ENCODE results near the gene RPH3AL.

Gene RPH3AL

GRCh38 chr17:298791-299450 lies 53.7 kb downstream of the RPH3AL start:
- DNase-seq, result no peak

- DNase-seq, result no peak
Measured at GRCh38 chr17:297758-298157, 54.8 kb downstream of the RPH3AL start.

DNA sequence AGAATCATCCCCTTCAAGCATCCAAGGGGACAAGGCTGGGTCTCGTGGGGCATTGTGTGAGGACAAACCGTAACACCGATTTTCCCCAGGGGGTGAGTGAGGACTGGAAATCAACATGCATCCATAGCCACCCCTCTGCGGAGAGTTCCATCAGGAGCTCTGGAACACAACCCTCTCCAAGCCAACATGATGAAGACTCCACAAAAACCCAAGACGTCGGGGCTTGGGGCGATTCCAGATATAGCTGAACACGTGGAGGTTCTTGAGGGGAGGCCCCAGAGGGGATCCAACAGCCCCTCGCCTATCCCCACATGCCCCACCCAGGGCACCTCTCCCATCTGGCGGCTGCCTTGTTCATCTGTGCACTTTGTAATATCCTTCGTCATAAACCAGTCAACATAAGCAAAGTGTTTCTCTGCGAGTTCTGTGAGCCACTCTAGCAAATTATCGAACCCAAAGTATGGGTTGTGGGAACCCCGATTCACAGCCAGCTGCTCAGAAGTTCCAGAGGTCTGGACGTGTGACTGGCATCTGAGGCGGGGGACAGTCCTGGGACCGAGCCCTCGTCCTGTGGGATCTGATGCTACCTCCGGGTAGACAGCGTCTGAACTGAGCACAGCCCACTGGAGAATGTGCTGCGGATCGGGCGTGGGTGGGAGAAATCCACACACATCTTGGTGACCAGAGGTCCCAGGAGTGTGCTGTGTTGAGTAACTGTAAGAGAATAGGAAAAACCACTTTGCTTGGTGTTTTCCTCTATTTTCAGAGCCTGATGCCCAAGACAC lies 55.5 kb downstream of the RPH3AL start:
- DNase-seq, result no peak

- DNase-seq, result no peak
Measured at GRCh38 chr17:296379-296778, 56.2 kb downstream of the RPH3AL start.

GRCh38 chr17:292531-293382 lies 59.9 kb downstream of the RPH3AL start:
- DNase-seq, result no peak

DNA sequence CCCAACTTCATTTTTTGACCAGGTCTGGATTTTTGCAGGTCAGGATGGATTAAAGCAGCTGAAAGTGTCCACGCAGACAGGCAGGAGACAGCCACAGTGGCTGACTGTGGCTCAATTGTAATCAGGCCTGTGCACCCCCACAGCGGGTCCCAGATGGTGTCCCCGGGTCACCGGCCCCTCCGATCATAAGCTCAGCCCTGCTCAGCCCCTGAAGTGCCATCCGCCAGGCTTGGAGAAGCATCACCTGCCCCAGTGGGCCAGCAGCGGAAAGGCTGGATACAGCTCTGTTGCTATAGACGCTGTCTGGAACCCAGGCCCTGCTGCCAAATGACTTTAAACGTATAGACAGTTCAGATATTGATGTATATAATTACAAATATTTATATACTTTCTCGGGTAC lies 60.6 kb downstream of the RPH3AL start:
- DNase-seq, result no peak

- no peak for DNase-seq
Measured at GRCh38 chr17:291587-291986, 61.0 kb downstream of the RPH3AL start.

DNA sequence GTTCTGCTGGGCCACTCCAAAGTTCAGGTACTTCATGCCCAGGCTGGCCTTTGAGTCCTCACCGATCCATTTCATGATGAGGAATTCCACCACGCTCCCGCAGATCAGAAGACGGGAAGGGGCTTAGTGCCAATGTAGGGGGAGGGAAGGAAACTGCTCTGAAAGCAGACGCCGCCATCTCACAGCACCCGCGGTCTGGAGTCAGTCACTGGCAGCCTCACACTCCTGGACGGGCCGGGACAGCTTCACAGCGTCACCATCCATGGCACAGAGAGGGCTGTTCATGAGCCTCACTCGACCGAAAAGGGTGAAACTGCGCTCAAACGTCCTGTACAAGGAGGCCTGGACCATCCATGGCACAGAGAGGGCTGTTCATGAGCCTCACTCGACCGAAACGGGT lies 62.0 kb downstream of the RPH3AL start:
- DNase-seq, result no peak

DNA sequence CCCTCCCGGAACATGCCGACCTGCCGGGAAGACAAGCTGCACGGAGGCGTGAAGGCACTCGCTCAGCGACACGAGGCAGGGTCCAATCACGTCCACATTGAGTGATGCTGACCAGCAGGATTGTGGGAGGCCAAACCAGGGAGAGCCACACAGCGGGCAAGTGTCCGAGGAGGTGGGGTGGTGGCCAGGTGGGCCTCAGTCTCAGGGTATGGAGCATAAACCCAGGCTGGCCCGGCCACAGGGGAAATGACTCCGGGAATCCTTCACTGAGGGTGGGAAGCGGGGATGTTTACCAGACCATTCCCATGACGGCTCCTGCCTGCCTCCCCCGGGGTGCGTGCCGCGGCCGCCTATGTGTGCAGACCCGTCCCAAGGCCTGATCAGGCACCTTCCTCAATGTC lies 62.5 kb downstream of the RPH3AL start:
- DNase-seq, result no peak

DNA sequence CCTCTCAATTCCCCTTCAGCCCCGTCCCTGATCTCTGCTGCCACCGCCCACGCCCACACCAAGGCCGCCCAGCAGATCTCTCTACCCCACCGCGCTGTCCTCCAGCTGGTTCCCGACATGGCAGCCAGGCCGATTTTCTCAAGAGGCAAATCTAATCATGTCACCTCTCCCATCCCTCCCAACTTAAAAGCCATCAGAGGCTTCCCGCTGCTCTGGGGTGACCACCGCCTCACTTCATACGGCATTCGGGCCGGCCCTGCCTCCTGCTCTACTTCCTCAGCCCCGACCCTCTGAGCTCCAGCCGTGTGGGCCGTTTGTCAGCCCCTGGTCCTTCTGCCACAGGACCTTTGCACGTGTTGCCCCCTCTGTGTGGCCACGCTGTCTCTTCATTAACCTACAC lies 63.2 kb downstream of the RPH3AL start:
- DNase-seq, result no peak

DNA sequence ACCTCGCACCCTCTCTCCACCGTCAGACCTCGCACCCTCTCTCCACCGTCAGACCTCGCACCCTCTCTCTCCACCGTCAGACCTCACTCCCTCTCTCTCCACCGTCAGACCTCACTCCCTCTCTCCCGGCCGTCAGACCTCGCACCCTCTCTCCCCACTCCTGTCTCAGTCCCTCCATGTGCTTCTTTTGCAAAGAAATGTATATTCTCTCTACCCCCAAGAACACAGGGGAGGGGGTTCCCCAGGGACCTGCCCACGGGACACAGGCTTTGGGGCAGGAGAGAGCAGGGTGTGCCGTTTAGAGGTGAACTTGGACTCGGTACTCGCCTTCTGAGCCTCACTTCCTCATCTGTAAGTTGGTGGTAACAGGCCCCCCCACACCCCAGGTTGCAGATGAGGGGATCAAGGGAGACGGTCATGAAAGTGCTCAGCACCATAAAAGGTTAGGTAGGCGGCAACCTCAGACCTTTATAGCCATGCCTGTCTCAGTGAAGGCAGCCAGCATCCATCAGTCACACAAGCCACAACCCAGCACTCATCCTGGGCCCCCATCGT lies 63.7 kb downstream of the RPH3AL start:
- DNase-seq, result no peak

GRCh38 chr17:286571-286970 lies 66.0 kb downstream of the RPH3AL start:
- no peak for DNase-seq

GRCh38 chr17:285751-286422 lies 66.7 kb downstream of the RPH3AL start:
- no peak for DNase-seq

- DNase-seq, result no peak
Measured at GRCh38 chr17:284676-285355, 67.8 kb downstream of the RPH3AL start.

DNA sequence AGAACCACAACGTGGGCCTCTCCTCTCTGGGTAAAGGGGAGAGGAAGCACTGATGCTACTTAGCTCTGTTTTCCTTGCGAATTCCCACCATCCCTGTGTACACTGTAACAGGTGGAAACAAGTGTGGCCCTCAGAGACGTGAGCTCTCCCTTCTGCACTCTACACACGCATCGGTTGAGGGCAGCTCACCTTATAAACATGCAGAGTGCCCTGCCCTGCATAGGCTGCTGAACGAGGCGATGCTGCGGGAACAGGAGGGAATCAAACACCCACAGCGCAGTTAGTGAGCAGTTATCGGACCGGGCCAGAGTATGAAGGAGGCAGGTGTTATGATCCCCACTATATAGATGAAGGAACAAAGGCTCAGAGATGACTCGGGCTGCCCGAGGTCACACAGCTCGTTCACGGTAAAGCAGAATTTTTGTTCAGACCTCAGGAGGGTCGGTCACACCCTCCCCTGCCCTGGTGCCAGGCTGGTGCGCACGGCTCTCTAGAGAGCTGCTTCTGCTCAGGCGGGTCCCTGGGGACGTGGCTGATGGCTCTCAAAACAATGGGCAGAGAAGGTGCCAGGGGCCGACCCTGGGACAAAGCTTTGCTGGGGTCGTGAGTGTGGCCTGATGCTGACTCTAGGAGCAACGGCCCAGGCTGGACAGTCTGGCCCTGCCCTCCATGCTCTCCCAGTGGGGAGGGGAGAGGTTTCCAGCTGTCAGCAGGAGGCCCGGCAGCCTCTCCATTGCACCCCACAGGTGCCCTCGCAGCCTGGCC lies 68.5 kb downstream of the RPH3AL start:
- no peak for DNase-seq

GRCh38 chr17:282912-283882 lies 69.4 kb downstream of the RPH3AL start:
- no peak for DNase-seq

GRCh38 chr17:282000-282911 lies 70.4 kb downstream of the RPH3AL start:
- DNase-seq, result peak; percentile 39

- no peak for DNase-seq
Measured at GRCh38 chr17:281365-281999, 71.1 kb downstream of the RPH3AL start.

DNA sequence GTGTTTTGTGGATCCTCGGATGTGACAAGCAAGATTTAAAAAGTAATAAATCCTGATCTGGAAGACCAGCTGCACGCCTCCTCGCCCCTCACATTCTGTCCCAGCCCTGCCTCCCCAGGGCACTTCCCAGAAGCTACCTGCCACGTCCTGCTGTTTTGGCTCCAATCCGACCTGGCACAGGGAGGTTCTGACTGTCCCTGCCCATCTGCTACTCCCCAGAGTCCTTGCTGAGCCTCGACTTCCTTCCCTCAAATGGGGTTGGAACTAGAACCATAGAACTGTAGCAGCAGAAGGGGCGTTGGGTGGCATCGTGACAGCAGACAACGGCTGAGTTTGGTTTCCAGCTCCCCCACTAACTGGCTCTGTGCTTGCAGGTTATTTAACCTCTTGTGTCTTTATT lies 71.7 kb downstream of the RPH3AL start:
- no peak for DNase-seq

Measured in hematopoietic multipotent progenitor cell treated with erythropoietin and hydrocortisone succinate and interleukin-3 and kit ligand, for 6 days (in vitro differentiated cells).